Erythroblast (primary cell): ENCODE results near the gene PTPRA.

Experiments
- GATA1 ChIP-seq: IDR thresholded peaks from 2 replicates; pipeline ENCODE4 v1.6.1; 2011; ENCODE audit warnings: low read depth, mild to moderate bottlenecking, control low read depth, low read length, moderate library complexity
- POLR2A ChIP-seq: IDR thresholded peaks from 2 replicates; pipeline ENCODE4 v1.6.1; 2011; ENCODE audit warnings: mild to moderate bottlenecking, low read length

DNA sequence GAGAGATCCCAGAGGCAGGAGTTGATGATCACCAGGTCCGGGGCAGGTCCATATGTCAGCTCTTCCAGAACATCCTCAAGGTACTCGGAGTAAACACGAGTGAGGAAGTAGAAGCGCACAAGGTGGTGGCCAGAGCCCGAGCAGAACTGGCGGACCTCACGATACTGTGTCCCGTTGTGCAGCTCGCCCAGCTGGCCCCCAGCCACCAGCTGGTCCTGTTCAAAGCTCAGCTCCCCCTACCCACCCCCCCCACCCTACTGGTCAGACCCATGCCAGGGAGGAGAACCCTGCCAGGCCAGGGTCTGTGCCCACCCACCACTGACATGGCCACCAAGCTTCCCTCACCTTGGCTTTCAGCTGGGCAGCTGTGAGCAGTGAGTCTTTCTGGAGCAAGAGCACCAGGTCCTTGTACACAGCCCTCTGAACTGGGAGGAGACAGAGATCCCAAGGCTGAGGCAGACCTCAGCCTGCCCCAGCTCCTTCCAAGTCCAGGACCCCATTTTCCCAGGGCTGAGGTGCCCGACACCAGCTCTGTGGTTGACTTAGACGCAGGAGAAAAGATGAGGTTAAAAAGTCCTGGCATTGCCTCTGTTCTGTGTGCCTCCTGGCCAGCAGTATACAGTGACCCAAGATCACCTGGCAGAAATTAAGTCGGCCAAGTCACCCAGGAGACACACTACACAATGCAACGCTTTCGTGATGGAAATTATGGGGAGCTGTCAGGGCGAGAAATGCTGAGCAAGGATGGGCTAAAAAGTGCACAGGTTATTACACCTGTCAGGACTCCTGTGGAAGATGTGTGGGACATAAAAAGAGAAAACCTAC lies 34.2 kb upstream of the PTPRA start:
- TF ChIP-seq POLR2A: no peak
- TF ChIP-seq GATA1: no peak
